ENCODE measurements around the gene ELMOD3.

DNA sequence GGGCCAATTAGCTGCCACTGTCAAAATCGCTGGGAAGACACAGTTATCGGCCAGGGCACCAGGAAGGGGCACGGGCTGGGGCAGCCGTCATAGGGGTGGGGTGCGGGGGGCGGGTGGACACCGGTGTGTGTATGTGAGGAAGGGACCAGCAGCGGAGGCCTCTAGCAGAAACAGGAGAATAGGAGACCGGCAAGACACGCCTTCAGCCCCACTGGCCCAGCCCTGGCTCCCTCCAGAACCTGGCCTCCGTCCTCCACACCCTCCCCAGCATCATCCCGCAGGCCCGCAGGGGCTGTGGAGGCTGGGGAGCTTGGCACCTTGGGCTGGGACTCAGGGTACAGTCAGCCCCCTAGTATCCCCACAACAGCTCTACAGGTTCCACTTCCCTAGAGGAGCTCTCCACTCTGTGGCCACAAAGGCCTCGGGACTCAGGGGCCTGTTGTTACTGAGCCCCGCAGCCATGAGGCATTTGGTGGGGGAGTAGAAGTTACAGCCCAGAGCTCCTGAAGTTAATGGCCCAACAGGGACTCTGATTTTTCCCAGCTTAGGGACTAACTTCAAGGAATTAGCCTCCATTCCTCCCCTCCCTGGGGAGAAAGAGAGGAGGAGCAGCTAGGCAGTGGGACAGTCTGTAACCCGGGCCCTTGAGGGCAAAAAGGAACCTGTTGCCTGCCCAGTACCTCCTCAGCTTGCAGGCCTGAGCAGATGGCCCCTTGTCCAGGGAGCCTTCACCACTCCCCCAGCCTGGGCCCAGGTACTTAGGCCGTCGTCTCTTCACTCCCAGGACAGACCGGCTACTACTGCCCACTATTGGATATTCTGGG is 83.8 kb downstream of the ELMOD3 start:
- TF ChIP-seq, protein P1, sequence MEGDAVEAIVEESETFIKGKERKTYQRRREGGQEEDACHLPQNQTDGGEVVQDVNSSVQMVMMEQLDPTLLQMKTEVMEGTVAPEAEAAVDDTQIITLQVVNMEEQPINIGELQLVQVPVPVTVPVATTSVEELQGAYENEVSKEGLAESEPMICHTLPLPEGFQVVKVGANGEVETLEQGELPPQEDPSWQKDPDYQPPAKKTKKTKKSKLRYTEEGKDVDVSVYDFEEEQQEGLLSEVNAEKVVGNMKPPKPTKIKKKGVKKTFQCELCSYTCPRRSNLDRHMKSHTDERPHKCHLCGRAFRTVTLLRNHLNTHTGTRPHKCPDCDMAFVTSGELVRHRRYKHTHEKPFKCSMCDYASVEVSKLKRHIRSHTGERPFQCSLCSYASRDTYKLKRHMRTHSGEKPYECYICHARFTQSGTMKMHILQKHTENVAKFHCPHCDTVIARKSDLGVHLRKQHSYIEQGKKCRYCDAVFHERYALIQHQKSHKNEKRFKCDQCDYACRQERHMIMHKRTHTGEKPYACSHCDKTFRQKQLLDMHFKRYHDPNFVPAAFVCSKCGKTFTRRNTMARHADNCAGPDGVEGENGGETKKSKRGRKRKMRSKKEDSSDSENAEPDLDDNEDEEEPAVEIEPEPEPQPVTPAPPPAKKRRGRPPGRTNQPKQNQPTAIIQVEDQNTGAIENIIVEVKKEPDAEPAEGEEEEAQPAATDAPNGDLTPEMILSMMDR (IDR thresholded peaks at IDR 0.05; ENCODE audit: low read length): no peak
- TF ChIP-seq EZH2phosphoT487 (IDR thresholded peaks at IDR 0.05; ENCODE audit: low read length) (no peak), EZH2 (optimal IDR thresholded peaks at IDR 0.05; ENCODE audit: low read depth, low read length) (no peak)
